GM21526 (cell line): Measurements from ENCODE around the gene C20orf144.
A peak's percentile ranks its signal among the peaks of the same experiment; 100 is the strongest.

Experiments used
- ATAC-seq: cut with Tn5 transposase; IDR thresholded peaks from one replicate; pipeline ENCODE4 v1.9.1; 2021; ENCODE audit warnings: moderate library complexity; ENCODE audit not compliant: unreplicated experiment, low FRiP score

The C20orf144 gene

DNA sequence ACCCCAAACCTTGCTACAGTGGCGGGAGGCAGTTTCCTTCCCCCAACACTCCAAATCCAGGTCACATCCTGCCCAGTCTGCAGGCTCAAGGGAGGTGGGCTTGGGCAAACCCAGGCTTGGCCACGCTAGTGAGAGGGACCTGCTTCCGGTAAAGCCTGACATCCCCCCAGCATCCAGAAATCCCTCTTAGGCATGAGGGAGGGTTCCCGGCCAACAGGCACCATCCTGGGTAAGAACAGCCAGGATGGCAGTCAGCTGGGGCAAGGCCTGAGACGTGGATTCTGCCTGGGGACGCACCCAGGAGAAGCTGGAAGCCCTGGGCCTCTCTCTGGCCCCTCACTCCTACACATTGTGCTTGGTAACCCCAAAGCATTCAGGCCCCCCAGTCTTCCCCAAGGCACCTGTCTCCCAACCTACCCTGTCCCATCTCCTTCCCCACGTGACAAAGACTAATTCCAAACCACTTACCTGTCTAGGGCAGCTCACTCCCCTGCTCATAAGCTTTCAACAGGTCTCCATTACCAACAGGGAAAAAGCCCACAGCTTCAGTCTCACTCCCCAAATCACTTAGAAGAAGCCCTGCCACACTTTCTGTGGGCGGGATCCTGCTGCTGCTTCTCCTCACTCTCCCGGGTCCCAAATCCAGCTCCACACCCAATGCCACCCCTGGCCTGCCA, 2.1 kb downstream of the C20orf144 start:
- no peak for ATAC-seq

DNA sequence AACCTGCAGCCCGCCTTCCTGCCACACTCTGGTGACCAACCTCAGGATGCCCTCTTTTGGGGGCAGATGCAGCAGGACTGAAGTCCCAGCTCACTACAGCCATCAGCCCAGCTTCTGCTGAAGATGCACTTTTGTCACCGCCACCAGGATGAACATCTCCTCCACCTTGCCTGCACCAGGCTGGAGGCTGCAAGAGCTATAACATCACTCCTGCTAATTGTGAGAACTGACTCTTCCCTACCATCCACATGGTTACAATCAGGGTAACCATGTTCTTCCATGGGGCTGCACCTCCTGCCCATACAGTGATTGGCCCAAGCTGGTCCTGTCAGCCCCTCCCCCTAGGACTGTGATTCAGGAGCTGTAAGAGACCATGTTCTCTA, 2.6 kb downstream of the C20orf144 start:
- no peak for ATAC-seq

GRCh38 chr20:33666293-33667244, 4.4 kb downstream of the C20orf144 start, which contains the start of gene ACTL10:
ACTL10 (plus strand) TSS chr20:33666943; CDS start chr20:33667498, 555 bp downstream.
- peak; percentile 61 for ATAC-seq

- peak; percentile 7 for ATAC-seq
Observed at GRCh38 chr20:33667245-33667675, 5.1 kb downstream of the C20orf144 start.

DNA sequence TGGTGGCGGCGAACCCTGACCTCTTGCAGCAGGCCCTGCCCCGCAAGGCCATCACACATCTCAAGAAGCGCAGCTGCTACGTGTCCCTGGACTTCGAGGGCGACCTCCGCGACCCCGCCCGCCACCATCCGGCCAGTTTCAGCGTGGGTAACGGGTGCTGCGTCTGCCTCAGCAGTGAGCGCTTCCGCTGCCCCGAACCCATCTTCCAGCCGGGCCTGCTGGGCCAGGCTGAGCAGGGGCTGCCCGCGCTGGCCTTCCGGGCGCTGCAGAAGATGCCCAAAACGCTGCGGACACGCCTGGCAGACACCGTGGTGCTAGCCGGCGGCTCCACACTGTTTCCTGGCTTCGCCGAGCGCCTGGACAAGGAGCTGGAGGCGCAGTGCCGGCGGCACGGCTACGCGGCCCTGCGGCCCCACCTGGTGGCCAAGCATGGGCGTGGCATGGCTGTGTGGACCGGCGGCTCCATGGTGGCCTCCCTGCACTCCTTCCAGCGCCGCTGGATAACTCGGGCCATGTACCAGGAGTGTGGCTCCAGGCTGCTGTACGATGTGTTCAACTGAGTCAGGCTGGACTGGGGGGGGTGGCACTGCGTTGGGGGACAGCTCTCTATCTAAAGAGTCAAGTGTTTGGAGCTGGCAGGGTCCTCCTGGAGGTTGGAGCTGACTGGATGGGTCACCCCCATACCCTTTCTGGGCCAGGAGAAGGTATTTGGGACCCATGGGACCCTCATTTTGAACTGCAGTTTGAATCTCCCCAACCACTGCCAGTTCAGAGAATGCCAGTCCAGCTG, 5.7 kb downstream of the C20orf144 start:
- peak; percentile 31 for ATAC-seq

DNA sequence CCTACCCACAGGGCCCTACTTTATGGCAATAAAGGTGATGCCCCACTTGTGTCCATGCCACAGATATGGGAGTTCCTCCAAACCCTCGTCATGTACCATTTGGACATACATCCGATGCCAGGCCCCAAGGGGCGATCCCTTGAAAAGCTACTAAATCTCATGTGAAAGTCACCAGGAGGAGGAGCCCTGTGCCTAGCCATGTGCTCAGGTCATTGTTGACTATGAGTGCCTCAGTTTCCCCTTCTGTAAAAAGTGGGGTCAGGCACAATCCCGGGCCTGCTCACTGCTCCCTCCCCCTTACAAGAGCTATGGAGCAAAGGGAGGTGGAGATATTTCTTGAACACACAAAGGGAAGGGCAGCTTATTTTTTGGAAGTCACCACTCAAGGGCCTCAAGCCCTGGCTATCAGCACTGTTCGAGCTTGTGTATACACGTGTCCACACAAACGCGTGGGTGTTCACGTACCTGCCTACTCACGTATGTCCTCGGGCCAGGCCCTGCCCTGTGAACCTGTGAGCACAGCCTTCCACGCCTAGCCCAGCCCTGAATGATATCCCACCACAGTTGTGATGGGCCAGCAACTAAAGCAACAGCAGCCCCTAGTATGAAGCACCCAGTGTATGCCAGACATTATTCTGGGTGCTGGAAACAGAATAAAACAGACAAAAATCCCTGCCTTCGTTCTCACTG, 6.5 kb downstream of the C20orf144 start:
- no peak for ATAC-seq

- ATAC-seq: no peak
Observed at GRCh38 chr20:33669224-33669623, 7.1 kb downstream of the C20orf144 start.

GRCh38 chr20:33669873-33670640, 7.9 kb downstream of the C20orf144 start:
- no peak for ATAC-seq

DNA sequence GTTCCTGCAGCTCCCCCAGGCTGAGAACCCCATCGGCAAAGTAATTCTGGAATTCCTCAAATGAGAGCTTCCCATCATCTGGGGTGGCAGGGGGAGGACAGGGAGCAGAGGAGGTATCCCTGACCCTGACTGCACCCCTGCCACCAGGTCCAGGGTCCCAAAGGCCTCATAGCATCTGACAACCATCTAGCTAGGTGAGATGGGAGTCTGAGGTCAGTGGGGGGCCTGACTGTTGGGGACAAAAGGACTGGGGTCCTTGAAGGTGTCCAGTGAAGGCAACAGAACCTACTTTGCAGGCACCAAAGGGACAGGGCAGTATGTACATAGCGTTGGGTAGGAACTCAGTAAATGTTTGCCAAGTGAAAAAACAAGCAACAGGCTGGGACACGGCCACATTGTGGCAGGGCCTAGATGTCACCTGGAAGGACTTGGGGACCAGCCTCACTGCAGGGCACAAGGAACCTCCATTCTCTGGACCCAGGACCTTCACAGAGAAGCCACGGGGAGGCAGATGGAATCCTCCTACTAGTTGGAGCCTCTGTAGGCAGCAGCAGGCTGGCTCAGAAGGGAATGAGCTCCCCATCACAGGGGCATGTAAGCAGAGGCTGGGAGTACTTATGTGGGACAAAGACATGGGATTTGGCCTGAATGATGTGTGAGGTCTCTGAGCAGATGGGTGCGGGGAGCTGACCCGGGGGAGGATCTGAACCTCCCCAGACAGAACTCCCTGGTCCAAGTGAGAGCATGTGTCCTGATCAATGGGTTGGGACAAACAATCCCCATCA, 8.8 kb downstream of the C20orf144 start:
- ATAC-seq: no peak

GRCh38 chr20:33671573-33672288, 9.6 kb downstream of the C20orf144 start:
- ATAC-seq: no peak

GRCh38 chr20:33672426-33673113, 10.4 kb downstream of the C20orf144 start:
- ATAC-seq: no peak

DNA sequence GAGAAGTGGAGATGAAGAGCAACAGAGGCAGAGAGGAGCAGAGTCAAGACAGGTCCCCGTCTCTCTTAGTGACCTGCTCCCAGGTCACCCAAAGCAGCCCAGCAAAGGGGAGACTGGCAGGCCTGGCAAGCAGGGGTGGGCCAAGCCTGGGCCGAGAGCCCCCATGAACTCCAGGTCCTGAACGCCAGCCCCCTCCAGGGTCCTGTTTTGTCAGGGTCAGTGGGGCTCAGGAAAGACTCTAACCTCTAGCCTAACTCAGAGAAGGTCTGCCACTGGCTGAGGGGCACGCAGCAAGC, 10.9 kb downstream of the C20orf144 start:
- ATAC-seq: no peak

DNA sequence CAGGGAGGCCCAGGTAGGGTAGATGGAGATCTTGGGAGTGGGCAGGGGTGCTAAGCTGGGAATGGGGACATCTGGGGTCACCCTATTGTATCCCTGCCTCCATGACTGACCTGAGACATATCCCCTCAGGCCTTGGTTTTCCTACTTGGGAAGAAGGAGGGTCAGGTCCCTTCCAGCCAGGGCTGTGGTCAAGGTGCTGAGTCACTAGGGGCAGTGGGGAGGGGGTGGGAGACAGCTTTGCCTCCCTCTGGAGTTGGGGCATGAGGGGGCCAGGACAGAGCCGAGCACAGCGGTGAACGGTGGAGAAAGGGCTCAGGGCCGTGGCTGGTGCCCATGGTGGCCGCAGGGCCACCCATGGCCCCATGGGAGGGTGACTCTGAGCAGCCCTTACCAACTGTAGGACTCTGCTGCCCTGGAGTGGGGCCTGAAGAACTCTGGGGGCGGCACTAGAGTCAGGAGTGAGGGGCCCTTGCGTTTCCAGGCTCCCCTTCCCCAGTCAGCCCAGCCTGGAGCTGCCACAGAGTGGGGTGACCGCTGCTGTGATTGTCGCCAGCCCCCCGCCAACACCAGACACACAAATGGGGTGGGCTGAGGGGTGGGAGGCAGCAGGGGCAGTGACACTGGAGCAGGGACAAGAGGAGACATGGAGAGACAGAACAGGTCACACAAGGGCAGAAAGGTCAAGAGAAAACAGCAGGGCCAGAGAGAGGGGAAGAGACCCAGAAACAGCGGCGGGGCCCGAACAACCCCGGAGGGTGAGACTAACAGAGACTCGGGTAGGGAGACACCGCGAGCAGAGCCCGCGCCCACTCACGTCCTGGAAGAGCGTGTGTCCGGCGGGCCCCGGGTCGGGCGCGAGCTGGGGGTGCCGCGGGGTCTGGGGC, 11.5 kb downstream of the C20orf144 start:
- no peak for ATAC-seq

DNA sequence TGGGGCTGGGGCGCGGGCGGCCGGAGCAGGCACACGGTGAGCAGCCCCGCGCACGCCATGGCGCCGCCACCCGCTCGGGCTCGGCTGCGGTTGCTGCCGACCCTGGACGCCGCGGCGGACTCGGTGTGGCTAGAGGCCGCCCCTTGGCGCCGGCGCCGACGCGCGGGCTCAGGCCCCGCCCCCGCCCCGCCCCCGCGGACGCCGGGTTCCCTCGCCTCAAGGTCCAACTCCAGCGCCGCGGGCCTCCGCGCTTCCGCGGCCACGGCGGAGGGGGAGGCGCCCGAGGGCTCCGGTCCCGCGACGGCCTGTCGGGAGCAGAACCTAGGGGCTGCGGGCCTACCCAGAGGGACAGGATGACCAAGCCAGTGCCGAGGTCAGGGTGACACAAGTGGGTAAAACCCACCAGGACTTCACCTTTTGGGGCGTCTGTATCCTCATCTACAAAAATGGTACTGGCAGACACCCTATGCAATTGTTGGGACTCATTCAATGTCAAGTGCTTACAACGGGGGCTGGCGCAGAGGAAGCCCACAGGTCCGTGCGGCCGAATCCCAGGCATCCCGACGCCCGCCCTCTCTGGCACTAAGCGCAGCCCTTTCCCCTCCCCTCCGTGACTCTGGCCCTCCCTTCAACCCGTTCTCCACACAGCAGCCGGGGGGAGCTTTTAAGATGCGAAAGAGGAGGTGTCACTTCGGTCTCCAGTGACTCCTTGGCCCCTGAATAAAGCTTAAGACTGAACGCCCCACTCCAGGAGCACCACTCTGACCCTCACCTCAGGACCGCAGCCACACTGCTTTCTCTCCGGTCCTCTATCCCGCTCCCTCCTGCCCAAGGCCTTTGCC, 12.4 kb downstream of the C20orf144 start, which contains the start of gene NECAB3:
NECAB3 (minus strand) TSS at position 135 of the 842 bp plus-strand sequence; CDS start at position 59, 76 bp downstream.
- peak; percentile 48 for ATAC-seq

GRCh38 chr20:33675136-33675959, 13.2 kb downstream of the C20orf144 start:
- ATAC-seq: no peak
